ENCODE measurements around the gene BLACAT1.

DNA sequence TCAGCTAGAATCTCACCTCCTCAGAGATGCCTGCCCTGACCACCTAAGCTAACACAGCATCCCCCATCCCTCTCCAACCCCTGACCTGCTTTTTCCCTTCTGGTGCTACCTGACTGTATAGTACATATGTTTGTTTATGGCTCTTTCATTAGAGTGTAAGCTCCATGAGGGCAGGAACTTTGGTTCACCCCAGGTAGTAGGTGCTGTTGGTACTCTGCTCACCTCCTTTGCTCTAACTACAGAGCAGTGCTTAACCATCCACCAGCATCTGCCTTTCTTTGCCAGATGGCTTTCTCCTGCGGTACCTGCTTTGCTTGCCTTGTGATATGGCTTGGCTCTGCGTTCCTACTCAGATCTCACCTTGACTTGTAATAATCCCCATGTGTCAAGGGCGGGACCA lies 18.7 kb upstream of the BLACAT1 start:
- TF ChIP-seq, protein P1, sequence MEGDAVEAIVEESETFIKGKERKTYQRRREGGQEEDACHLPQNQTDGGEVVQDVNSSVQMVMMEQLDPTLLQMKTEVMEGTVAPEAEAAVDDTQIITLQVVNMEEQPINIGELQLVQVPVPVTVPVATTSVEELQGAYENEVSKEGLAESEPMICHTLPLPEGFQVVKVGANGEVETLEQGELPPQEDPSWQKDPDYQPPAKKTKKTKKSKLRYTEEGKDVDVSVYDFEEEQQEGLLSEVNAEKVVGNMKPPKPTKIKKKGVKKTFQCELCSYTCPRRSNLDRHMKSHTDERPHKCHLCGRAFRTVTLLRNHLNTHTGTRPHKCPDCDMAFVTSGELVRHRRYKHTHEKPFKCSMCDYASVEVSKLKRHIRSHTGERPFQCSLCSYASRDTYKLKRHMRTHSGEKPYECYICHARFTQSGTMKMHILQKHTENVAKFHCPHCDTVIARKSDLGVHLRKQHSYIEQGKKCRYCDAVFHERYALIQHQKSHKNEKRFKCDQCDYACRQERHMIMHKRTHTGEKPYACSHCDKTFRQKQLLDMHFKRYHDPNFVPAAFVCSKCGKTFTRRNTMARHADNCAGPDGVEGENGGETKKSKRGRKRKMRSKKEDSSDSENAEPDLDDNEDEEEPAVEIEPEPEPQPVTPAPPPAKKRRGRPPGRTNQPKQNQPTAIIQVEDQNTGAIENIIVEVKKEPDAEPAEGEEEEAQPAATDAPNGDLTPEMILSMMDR (IDR thresholded peaks at IDR 0.05), result no peak
- TF ChIP-seq POLR2A (IDR thresholded peaks at IDR 0.05), result no peak
